HG02973 (cell line): ENCODE results near the gene SSBP4.

Source experiments
- ATAC-seq: cut with Tn5 transposase; IDR thresholded peaks from one replicate; pipeline ENCODE4 v1.9.1; 2021; ENCODE audit warnings: moderate library complexity; ENCODE audit not compliant: unreplicated experiment

The SSBP4 gene

DNA sequence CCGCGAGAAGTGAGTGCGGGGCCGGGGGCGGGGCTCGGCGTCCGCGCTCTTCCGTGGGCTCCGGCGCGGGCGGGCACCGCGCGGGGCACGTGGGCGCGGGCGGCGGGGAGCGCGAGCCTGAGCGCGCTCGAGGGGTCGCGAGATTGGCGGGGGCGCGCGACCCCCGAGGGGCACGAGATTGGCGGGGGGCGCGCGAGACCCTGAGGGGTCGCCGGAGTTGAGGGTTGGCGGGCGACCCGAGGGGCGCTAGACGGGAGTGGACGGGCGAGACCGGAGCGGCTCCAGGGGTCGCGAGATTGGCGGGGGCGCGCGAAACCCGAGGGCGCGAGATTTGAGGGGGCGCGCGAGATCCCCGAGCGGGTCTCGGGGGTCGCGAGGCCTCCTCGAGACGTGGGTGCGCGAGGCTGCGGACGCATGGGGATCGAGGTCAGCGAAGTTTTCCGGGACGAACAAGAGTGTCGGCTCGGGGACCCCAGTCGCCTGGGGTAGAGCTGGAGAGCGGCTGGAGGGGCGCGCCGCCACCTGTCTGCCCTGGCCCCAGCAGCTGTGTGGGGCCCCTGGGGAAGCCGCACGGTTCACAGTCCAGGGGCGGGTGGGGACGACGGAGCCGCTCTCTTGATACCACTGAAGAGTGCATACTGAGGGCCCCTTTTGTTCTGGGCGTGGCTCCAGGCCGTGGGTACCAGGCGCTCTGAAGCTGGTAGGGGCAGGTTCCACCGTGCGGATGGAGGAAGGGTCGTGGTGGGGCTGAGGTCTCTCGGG lies 682 bp downstream of the SSBP4 start:
- no peak for ATAC-seq

DNA sequence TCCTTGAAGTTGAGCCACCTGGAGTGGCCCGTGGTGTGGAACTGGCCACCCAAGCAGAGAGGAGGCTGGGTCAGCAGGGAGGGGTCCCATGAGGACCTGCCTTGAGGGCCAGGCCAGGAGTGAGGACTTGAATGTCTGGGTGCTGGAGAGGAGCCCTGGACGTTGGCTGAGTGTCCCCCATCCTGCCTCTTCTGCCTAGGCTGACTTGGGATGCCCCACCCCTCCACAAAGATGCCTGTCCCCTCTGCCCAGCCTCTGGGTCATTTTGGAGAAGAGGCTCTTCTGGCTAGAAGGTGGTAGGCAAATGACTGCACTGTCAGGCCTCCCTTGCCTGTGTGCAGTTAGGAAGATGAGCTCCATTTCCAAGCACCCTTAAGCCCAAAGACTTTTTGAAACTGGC lies 1.7 kb downstream of the SSBP4 start:
- no peak for ATAC-seq

DNA sequence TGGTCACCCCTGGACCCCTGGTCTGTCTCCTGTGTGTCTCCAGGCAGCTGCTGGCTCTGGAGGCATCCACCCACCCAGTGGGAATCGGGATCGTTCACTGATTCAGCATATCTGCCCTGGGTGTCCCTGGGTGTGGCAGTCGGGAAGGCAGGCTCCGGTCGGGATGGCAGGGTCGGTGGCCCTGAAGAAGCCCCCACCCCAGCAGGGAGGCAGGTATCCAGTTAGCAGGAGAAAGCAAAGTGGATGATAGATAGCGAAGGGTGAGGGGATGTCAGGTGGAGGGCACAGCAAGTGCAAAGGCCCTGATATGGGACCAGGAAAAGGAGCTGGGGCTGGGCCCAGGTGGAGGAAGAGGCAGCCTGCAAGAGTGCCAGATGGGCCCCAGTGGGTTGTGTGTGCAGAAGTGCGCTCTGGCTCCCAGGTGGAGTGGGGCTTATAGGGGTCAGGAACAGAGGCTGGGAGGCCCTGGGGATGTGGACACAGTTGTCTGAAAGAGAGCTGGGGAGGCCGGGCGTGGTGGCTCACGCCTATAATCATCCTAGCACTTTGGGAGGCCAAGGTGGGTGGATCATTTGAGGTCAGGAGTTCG lies 2.3 kb downstream of the SSBP4 start:
- ATAC-seq = no peak

DNA sequence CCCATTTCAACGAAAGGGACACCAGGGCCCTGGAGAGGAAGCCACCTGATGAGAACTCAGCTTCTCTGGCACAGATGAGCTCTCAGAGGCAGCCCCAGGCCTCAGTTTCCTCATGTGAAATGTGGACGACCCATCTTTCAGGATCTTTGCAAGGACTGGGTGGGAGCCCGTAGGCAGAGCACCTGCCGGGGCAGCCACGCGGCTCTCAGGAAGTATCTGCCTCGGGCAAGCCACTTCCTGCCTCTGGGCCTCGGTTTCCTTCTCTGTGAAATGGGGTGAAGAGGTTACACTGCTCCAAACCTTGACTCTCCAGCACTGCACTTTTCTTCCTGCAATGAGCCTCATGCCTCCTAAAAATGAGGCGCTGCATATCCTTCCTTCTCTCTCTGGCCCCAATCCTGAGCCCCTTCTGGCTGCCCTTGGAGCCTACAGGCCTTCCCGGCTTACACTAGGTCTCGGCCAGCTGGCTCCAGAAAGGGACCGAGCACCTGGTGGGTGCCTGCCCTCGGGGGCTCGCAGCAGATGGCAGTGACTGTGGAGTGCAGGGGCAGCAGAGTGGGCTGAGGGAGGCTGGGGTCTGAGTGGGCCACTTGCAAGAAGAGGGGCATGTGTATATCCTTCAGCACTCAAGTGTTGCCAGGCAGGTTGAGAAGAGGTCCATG lies 3.5 kb downstream of the SSBP4 start:
- no peak for ATAC-seq

DNA sequence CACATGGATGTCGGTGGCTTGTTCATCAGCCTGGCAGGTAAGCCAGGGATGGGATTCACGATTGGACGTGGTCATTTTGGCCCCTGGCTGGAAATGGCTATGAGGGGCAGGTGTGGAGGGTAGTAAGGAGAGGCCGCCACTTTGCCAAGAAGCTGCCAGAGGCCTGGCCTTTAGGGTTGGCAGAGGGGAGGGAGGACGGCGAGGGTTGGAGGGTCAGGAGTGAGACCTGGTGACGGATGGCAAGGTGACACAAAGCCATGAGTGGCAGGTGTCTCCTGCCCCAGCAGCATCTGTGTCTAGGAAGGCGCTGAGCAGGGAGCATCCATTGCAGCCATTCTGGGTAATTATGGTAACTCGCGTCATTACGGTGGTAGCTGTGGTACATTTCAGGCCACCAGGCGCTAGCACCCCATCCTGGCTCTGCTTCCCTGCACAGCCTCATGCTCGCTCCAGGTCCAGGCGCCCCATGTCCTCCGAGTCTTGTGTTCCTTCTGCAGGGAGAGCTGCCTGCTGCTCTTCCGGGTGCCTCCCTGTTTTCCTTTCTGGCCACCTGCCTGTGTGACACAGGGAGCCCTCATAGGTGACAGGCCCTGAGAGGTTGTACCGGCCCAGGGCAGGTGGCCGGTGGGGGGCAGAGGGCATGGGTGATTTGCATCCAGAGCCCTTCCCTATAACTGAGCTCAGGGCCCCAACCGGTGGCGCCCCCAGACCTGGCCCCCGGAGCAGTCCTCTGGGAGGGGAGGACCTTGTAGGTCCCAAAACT lies 4.2 kb downstream of the SSBP4 start:
- ATAC-seq = no peak

DNA sequence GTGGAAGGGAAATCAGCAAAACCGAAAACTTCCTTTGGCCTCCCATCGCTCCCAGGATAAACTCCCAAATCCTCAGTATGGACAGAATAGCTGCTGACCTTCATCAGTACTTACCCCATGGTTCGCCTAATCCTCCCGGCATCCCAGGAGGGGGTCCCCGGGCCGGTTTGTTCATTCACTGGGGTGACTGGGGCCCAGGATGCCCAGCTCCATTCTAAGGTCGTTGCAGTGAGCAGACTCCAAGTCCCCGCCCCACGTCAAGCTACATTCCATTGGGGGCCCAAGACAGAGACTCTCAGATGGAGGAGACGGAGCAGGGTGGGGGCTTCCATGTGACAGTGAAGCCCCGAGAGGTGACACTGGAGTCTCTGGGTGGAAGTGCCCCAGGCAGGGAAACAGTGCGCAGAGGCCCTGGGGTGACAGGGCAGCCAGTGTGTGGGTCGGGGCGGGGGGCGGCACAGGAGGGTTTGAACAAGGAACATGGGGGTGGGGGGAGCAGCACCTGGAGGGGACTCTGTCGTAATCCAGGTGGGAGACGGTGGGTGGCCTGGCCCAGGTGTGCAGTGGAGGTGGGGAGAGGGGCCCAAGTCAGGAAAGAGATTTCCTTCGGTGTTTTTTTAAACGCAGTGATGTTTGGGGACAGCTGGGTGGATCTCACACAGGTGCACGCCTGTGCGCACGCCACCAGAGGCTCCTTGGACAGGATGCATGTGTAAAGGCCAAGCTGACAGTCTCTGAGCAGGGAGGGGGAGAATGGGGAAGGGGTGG lies 5.1 kb downstream of the SSBP4 start:
- no peak for ATAC-seq

DNA sequence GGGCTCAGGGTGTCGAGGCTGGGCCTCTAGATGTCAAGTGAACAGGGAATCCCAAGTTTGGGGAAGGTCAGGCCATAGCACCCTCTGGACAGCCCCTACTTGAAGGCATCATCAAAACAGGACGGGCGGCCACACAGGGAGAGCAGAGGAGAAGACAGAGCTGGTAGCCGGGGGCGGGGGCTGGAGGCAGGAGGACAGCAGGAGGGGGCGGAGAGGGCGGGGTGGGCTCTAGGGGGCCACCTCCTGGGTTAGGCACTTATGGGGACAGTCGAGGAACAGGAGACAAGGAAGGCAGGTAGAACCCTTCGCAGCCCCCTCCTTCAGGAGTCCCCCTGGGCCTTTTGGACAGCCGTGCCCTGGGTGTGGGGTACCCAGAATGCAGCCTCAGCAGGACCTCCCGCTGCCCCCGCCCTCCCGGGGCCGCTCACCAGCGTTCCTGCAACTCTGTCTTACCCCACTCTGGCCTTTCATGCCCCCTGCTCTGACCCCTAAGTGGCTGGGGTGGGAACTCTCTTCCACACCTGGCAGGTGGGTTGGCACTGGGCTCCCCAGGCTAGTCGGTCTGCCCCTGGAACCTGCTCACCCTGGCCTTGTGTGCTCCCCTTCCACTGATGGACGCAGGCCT lies 5.8 kb downstream of the SSBP4 start:
- ATAC-seq = no peak

DNA sequence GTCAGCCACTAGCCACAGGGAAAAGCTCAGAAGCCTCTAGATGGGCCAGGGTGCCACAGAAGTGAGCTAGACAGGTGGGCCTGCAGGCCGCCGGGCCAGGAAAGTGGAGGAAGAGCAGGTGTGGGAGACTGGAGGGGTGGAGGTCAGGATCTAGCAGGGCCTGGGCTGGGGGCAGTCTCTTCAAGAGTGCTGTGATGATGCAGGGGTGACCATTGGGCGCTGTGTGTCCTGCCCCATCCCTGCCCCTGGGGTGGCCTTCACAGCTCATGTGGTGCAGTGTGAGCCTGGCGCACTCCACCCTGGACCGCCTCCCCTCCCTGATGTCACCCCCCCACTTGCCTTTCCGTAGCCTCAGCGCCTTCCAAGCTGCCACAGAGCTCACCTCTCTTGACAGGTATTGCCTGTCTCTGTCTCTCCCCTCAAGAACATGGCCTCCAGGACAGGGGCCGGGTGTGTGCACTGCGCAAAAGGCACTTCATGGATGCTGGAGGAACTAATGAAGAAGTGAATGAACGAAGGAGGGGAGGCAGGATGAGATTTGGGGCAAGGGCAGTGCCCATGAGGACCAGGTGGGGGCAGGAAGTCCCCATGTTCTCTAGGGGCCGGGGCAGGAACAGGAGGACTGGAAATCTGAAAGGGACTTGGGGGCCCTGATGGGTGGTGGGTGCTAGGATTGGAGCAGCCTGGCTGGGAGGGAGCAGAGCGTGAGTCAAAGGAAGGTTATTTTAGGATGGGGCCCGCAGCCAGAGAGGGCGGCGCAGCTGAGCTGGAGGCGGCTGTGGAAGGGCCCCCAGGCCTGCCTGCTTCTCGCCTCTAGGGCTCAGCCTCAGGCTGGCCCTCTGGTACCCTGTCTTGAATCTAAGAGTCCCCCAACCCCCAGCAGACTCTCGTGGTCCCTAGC lies 6.6 kb downstream of the SSBP4 start:
- no peak for ATAC-seq

DNA sequence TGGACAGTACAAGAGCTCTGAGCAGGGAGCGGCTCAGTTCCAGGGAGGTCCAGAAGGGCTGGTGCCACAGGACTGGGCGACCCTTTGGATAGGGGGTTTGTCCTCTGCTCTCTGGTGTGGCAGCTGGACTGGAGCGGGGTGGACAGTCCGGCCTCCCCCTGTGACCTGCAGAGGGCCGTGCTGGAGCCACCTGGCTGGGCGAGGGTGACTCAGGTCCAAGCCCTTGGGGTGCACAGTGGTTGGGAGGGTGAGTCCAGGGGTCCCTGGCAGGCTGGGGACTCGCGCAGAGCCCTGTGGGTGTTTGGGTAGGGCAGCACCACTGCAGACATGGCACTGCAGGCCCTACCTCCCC lies 7.2 kb downstream of the SSBP4 start:
- no peak for ATAC-seq

DNA sequence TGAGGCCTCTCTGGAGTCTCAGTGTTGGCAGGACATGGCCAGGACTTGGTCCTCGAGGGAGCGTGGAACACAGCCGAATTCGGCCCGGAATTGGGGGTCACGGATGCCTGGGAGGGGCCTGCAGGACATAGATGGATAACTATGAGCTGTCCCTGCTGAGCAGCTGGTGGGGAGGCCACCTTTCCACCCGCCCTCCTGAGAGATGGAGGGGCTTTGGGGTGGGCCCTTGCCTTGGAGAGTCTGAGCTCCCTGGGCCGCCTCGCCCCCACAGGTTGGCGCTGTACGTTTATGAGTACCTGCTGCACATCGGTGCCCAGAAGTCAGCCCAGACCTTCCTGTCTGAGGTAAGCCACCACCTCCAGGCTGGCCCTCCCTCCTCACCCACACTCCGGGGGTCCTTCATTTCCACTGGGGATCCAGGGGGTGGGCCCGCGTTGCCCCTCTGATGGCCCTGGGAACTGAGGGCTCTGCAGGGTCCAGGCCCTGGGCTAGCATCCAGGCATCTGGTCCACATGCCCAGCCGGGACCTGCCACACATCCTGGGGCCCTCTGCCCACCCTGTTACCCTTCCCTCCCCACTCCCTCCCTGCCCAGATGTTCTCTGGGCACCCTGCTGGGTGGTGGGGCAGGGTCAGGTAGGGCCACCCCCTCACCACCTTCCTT lies 8.0 kb downstream of the SSBP4 start:
- ATAC-seq = no peak

DNA sequence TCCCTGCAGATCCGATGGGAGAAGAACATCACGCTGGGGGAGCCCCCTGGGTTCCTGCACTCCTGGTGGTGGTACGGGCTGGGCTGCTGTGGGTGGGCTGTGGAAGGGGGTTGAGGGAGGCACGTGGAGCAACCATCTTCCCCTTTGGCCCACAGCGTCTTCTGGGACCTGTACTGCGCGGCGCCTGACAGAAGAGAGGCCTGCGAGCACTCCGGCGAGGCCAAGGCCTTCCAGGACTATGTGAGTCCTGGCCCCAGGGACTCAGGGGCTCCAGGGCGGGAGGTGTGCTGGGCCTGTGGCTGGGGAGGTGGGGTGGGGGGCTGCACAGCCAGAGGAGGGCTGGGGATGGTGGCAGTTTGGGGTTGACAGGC lies 8.5 kb downstream of the SSBP4 start:
- no peak for ATAC-seq

DNA sequence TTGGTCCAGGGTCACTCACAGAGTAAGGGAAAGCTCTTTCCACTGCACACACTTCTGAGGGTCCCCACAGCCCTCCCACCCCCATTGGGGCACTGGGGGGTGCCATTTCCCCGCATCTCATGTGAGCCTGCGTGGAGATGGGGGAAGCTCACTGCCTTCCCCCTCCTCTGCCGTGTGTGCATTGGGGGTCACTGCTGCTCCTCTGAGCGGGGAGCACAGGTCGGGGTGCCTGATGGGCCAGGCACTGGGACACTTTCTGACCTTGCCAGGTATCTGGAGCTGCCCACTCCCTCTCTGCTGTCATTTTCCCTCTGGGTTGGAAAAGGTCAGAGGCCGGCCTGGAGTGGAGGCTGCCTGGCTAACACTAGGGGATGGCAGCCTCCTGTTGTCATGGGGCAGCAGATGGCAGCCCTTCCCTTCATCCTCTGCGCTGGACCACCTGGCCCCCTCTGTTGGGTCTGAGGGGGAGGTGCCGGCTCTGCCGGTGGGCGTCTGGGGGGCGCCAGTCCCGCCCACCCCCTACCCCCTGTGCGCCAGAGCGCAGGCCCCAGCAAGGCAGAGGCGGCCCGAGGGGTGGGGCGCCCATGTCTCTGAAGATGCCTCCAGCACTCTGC lies 9.1 kb downstream of the SSBP4 start:
- ATAC-seq = no peak

DNA sequence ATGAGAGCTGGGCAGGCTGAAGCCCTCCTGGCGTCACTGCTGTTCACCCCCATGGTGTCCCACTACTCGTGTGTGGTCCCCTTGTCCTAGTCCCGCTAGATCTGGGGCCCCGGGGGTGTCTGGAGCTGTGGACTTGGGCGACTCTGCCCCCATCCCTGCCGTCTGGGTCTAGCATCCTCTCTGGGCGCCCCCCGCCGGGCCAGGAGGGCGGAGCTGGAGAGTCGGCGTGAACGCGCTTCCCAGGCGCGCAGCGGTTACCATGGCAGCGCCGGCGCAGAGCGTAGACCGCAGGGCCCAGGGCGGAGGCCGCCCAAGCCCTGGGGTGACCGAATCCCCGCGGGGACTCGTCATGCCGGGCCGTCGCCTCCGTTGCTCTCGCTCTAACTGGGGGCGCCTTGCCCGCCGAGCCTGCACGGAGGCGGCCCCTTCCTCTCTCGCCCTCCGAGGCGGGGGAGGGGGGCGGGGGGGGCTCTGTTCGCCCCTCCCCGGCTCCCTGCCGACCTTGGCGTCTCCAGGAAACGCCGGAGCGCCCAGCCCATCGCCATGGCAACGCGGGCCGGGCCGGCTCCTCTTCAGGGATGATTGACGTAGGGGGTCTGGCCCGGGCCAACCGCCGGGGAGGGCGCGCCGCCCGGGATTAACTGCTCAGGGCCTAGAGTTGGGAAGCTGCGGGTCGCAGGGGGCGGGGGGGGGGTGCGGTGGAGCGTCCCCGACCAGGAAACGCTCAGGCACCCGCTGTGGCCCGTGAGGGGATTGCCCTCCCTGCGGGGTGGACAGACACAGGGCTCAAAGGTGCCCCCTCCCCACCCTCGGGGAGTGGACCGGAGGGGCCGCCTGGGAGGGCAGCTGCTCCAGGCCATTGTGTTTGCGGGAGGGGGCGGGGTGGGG lies 9.8 kb downstream of the SSBP4 start:
- ATAC-seq = peak; percentile 54

DNA sequence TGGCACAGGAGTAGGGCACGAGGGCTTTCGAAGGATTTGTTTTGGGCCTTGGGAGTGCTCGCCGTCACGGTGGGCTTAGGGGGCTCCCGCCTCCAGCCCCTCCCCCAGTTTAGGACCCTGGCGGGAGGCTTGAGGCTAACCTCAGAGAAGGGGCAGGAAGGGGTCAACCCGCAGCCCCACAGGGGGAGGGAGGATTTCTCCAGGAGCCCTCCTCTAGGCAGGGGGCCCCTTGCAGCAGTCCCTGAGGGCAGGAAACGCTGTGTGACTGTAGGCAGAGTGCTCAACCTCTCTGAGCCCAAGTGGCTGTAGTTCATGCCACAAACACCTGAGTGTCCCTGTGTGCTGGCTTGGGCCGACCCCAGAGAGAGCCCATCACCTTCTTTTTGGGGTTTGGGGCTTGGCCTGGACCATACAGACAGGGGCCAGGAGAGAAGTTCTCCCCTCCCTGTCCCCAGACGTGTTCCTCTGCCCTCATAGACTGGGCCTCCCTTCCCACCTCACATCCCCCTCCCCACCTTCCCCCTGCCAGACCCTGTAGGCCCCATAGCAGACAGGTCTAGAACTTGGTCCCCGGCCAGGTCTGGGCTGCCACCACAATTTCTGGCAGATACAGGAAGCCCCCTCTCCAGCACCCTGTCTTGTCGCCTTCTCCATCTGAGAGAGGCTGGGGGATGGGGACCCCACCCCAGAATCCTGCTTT lies 10.7 kb downstream of the SSBP4 start:
- ATAC-seq = no peak

DNA sequence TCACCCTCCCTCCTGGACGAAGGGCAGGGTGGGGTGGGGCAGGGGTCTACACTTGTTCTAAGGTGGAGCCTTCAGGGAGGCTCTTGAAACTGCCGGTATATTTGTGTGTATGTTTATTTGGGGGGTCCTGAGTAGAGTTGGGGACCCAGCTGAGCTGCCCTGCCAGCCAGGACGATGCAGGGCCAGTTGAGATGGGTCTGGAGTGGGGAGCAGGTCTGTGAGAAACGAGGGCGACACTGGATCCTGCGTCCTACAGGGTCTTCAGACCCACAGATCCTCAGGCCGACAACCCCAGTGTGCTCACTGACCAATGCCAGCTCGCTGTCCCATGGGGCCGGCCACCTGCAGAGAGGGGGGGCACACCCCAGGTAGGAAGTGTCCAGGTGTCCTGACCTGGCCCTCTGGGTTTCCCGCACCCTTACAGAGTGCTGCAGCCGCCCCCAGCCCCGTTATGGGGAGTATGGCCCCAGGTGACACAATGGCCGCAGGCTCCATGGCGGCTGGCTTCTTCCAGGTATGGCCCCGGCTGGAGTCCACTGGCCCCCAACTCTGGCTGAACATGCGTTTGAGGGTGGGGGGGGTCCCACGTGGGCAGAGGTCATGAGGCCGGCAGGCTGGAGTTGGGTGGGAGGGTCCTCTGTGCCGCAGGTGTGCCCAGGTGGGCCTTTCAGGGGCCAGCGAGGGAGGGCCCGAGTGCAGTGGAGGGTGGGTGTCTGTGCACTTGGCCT lies 11.4 kb downstream of the SSBP4 start:
- ATAC-seq = no peak
